Subcutaneous abdominal adipose tissue (tissue), 5 donors: Measurements from ENCODE around the gene NUP133.

Experiments
- H3K27ac ChIP-seq: one replicate; pipeline ENCODE4 v1.7.0; 2013; ENCODE audit warnings: low read depth, mild to moderate bottlenecking, inconsistent platforms, low read length, moderate library complexity
- H3K27me3 ChIP-seq, 5 donors: one replicate each; pipeline ENCODE4 v1.7.0; 2013; ENCODE audit warnings: low read length in 5 of 5, inconsistent platforms in 1 of 5; ENCODE audit not compliant: control insufficient read depth in 5 of 5, insufficient read depth in 4 of 5
- H3K36me3 ChIP-seq, 5 donors: one replicate each; pipeline ENCODE4 v1.7.0; 2013; ENCODE audit warnings: low read length in 5 of 5; ENCODE audit not compliant: control insufficient read depth in 5 of 5, insufficient read depth in 5 of 5
- H3K4me1 ChIP-seq, 5 donors: one replicate each; pipeline ENCODE4 v1.7.0; 2013; ENCODE audit warnings: low read length in 5 of 5, mild to moderate bottlenecking in 3 of 5, moderate library complexity in 1 of 5; ENCODE audit not compliant: control insufficient read depth in 5 of 5, insufficient read depth in 5 of 5
- H3K4me3 ChIP-seq, 5 donors: one replicate each; pipeline ENCODE4 v1.7.0; 2013; ENCODE audit warnings: low read length in 5 of 5, low read depth in 1 of 5
- H3K9ac ChIP-seq, 5 donors: one replicate each; pipeline ENCODE4 v1.7.0; 2013; ENCODE audit warnings: low read length in 5 of 5, mild to moderate bottlenecking in 4 of 5, moderate library complexity in 3 of 5
- H3K9me3 ChIP-seq, 5 donors: one replicate each; pipeline ENCODE4 v1.7.0; 2013; ENCODE audit warnings: low read length in 5 of 5; ENCODE audit not compliant: control insufficient read depth in 5 of 5
- donor health status: healthy.
- donor health status: healthy.
- donor health status: healthy.
- donor health status: healthy.
- donor health status: healthy.

The NUP133 gene

DNA sequence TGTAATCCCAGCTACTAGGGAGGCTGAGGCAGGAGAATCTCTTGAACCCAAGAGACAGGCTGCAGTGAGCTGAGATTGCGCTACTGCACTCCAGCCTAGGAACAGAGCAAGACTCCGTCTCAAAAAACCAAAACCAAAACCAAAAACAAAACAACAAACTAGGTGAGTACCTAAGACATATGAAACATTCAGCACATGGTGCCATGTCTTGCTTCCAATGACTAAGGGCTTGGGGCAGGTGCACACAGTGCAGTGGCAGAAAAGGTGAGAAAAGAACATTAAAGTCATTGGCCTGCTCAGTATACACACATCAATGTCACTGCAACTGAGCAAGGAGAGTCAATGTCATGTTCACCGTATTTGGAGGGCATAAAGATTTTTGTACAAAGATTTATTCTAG lies 70.1 kb downstream of the NUP133 start:
- no peak overlapping the region for H3K27ac ChIP-seq
- peaks cover 11 to 26% (median 20%) of the 10 kb centered on the region in 5 donors for H3K36me3 ChIP-seq
- H3K27me3 ChIP-seq, result peaks cover 23 to 33% (median 25%) of the 10 kb centered on the region in 5 donors
- H3K9me3 ChIP-seq, result no peaks in the 10 kb centered on the region
- peaks cover 0 to 10% (median 4%) of the 10 kb centered on the region in 5 donors for H3K4me1 ChIP-seq
- no peak overlapping the region for H3K4me3 ChIP-seq
- H3K9ac ChIP-seq, result no peak overlapping the region

DNA sequence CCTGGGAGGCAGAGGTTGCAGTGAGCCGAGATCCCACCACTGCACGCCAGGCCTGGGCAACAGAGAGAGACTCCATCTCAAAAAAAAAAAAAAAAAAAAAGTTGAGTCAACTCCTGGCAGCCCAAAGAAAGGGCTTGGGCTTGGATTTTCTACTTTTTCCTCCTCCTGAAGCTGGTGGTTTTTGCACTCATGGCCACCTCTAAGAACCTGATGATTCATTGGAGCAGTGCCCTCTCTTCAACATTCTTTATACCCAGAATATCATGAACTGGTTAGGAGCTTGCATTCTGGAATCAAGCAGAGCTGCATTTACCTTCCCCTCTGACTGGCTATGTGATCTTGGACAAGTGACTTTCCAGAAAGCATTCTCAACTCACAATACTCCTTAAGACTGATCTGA lies 70.7 kb downstream of the NUP133 start:
- peaks cover 29 to 39% (median 31%) of the 10 kb centered on the region in 5 donors for H3K27me3 ChIP-seq
- H3K4me3 ChIP-seq, result no peak overlapping the region
- H3K27ac ChIP-seq, result no peak overlapping the region
- no peaks in the 10 kb centered on the region for H3K9me3 ChIP-seq
- H3K36me3 ChIP-seq, result peaks cover 11 to 24% (median 20%) of the 10 kb centered on the region in 5 donors
- no peak overlapping the region for H3K9ac ChIP-seq
- H3K4me1 ChIP-seq, result peaks cover 0 to 10% (median 4%) of the 10 kb centered on the region in 5 donors

DNA sequence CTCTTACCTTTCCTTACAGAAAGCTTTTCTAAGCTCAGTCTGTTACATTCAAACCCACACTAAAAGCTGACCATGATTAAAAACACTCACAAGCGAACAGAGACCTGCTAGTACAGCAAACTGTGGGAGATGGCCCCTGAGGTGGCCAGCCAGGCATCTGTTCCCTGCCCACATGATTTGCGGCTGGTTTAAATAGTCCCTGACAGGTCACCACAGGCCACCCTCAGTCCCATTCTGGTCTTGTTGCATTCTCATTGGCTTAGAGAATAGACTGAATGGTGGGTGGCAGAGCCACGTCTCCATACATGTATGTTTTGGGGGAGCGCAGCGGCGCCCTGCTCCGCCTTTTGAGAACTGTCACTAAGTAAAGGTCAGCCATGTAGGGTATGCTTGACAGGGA lies 71.9 kb downstream of the NUP133 start:
- Histone ChIP-seq H3K27me3 (peaks cover 35 to 50% (median 42%) of the 10 kb centered on the region in 5 donors), H3K36me3 (peaks cover under 1 to 14% (median 13%) of the 10 kb centered on the region in 5 donors), H3K4me1 (peaks cover 0 to 19% (median 13%) of the 10 kb centered on the region in 5 donors), H3K9ac (no peak overlapping the region), H3K4me3 (no peak overlapping the region), H3K9me3 (no peaks in the 10 kb centered on the region), H3K27ac (no peak overlapping the region)

DNA sequence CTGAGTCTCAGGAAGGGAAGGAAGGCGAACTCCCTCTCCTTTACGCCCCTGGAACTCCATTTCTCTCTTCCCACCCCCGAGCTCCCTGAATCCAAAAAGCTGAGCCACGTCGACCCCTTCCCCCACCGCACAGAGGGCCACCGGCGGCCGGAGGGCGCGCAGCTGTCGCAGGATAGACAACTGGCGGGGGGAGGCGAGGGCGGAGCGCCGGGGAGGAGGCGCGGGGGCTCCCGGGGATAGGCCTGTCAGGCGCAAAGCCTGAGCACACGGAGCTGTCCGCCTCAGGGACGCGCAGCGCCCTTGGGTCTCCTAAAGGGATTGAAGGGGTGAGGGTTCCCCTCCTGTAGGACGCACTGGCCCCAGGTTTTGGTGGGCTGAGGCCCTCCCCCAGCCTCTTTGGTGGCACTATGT lies 73.5 kb downstream of the NUP133 start:
- Histone ChIP-seq H3K27ac (no peak overlapping the region), H3K4me1 (peaks cover 4 to 25% (median 19%) of the 10 kb centered on the region in 5 donors), H3K9ac (no peak overlapping the region), H3K27me3 (peaks cover 47 to 66% (median 53%) of the 10 kb centered on the region in 5 donors), H3K36me3 (peaks cover 0 to under 1% (median under 1%) of the 10 kb centered on the region in 5 donors), H3K4me3 (no peak overlapping the region), H3K9me3 (no peaks in the 10 kb centered on the region)

DNA sequence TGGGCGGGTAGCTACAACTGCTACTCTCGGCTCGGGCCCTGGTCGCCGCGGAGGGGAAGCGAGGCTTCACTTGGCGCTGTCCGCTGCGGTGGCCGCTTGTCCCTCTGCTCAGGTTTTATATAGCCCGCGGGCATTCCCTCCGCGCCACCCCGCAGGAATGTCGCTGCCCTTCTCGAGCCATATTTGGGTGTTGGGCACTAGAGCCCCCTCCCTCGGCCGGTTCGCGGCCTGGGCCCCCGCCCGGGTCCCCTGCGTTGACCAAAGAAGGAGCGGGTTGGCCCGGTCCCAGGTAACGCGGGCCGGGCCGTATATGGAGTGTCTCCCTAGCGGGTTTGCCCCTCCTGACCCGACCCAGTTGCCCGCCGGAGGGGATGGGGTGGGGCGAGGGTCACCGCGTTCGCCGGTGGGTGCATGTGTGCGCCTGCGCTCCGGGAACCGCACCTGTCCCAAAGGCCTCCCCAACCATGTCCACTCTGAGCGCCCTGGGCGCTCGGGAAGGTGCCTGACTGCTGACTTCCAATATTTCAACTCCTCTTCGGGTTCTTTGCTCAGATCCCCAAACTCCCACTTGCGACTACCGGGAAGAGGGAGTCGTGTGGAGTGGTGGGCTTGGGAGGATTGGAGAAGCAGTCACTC lies 74.0 kb downstream of the NUP133 start, which contains the start of gene ACTA1:
ACTA1 (minus strand) TSS at position 90 of the 636 bp plus-strand sequence. CDS start 979 bp downstream, outside the sequence.
- Histone ChIP-seq H3K4me1 (peaks cover 4 to 25% (median 19%) of the 10 kb centered on the region in 5 donors), H3K4me3 (no peak within 1 kb of the TSS), H3K27me3 (peaks cover 47 to 71% (median 53%) of the 10 kb centered on the region in 5 donors), H3K36me3 (no peaks in the 10 kb centered on the region), H3K27ac (no peak within 1 kb of the TSS), H3K9ac (no peak within 1 kb of the TSS), H3K9me3 (no peaks in the 10 kb centered on the region)

DNA sequence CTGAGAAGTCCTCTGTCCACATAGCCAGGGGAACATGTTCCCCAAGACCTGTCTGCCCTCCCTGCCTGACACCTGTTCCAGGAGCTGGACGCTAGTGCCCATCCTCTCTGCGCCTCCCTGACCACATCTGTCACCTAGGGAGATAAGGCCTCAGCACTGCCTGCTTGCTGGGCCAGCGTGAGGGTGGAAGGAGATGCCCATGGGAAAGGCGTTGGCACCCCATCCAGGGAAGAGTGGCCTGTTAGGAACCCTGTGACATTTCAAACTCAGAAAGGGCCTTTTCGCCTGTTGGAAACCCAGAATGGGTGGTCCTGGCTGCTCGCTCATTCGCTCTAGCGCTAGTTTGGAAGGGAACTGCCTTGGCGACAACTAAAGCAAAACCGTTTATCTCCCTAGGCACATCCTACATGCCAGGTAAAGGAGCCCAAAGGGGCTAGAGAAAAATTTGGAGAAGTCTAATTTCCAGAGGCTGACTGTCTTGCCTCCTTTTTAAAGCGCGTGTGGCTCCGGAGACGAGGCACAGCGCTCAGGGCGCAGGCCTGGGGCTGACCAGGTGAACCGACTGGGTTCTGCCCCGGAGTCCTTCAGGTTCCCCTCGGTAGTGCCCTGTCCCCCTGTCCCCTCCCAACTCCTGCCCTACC lies 74.7 kb downstream of the NUP133 start:
- Histone ChIP-seq H3K4me3 (no peak overlapping the region), H3K9me3 (no peaks in the 10 kb centered on the region)

DNA sequence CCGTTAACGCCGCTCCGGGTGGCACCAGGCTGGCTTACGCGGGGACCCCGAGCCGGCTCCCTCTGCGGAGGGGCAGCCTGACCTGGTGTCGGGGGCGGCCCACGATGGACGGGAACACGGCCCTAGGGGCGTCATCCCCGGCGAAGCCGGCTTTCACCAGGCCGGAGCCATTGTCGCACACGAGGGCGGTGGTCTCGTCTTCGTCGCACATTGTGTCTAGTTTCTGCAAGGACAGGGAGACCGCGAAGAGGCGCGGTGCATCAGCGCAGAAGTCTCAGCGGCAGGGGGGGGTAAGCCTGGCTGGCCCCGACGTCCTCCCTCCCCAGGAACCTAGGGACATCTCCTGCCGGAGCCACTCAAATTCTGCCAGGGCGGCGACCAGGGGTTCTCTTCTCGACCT lies 75.2 kb downstream of the NUP133 start:
- H3K9me3 ChIP-seq, result no peaks in the 10 kb centered on the region
- H3K27ac ChIP-seq, result no peak overlapping the region
- no peak overlapping the region for H3K9ac ChIP-seq
- H3K27me3 ChIP-seq, result peaks cover 52 to 76% (median 57%) of the 10 kb centered on the region in 5 donors
- H3K4me1 ChIP-seq, result peaks cover 4 to 25% (median 19%) of the 10 kb centered on the region in 5 donors
- no peak overlapping the region for H3K4me3 ChIP-seq
- no peaks in the 10 kb centered on the region for H3K36me3 ChIP-seq

More for the DNA sequence above, 74.7 kb downstream of the NUP133 start:
- peaks cover 4 to 25% (median 19%) of the 10 kb centered on the region in 5 donors for H3K4me1 ChIP-seq
- no peaks in the 10 kb centered on the region for H3K36me3 ChIP-seq
- H3K9ac ChIP-seq, result no peak overlapping the region
- peaks cover 47 to 75% (median 53%) of the 10 kb centered on the region in 5 donors for H3K27me3 ChIP-seq
- H3K27ac ChIP-seq, result no peak overlapping the region

DNA sequence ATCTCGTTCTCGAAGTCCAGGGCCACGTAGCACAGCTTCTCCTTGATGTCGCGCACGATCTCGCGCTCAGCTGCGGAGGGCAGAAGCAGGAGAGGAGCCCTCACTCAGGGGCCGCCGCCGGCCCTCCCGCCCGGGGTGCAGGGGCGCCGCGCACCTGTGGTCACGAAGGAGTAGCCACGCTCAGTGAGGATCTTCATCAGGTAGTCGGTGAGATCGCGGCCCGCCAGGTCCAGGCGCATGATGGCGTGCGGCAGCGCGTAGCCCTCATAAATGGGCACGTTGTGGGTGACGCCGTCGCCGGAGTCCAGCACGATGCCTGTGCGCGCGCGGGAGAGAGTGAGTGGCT lies 76.1 kb downstream of the NUP133 start:
- Histone ChIP-seq H3K9ac (no peak overlapping the region), H3K36me3 (no peaks in the 10 kb centered on the region), H3K4me3 (peak overlapping the region in 1 of 5 donors; percentile 31), H3K4me1 (peaks cover 4 to 25% (median 19%) of the 10 kb centered on the region in 5 donors), H3K27ac (no peak overlapping the region), H3K27me3 (peaks cover 53 to 84% (median 57%) of the 10 kb centered on the region in 5 donors), H3K9me3 (no peaks in the 10 kb centered on the region)

DNA sequence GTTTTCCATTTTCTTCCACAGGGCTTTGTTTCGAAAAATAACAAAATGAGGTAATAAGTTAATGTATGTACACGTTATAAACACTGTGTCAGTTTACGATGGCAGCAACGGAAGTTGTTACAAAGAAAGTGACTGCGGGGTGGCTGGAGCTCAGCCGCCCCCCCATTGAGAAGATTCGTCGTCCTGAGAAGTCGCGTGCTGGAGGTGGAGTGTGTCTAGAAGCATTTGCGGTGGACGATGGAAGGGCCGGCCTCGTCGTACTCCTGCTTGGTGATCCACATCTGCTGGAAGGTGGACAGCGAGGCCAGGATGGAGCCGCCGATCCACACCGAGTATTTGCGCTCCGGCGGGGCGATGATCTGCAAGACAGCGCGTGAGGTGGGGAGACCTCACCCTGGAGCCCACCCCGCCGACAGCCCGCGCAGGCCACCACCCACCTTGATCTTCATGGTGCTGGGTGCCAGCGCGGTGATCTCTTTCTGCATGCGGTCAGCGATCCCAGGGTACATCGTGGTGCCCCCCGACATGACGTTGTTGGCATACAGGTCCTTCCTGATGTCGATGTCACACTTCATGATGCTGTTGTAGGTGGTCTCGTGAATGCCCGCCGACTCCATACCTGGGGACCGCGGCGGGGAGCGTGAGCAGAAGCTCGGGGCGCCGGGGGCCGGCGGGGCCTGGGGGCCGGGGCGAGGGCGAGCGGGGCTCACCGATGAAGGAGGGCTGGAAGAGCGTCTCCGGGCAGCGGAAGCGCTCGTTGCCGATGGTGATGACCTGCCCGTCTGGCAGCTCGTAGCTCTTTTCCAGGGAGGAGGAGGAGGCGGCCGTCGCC lies 76.6 kb downstream of the NUP133 start:
- H3K4me3 ChIP-seq, result peak overlapping the region in 2 of 5 donors; percentile 28 to 39
- no peaks in the 10 kb centered on the region for H3K36me3 ChIP-seq
- no peak overlapping the region for H3K27ac ChIP-seq
- peaks cover 4 to 25% (median 19%) of the 10 kb centered on the region in 5 donors for H3K4me1 ChIP-seq
- H3K9ac ChIP-seq, result no peak overlapping the region
- H3K27me3 ChIP-seq, result peaks cover 58 to 90% (median 59%) of the 10 kb centered on the region in 5 donors
- H3K9me3 ChIP-seq, result no peaks in the 10 kb centered on the region
